ENCODE results near the gene SLC9A9.
A peak's percentile ranks its signal among the peaks of the same experiment; 100 is the strongest.

Gene SLC9A9

DNA sequence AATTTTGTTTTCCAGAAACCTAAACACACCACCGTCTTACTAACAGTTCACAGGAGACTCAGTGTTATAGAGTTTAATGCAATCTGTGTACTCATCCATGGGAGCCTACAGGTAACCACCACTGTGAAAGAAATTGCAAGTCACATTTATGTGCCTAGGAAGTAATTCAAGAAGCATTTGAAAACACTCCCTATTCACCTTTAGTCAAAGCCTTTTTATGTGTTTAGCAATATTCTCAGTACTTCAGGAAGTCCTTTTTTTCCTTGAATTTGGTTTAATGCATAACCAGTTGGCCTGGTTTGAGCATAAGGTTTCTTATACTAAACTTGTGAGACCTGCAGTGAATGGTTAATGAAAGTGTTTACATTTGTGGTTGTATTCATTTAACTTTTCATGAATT lies 382.6 kb downstream of the SLC9A9 start:
- TF ChIP-seq, protein P1, sequence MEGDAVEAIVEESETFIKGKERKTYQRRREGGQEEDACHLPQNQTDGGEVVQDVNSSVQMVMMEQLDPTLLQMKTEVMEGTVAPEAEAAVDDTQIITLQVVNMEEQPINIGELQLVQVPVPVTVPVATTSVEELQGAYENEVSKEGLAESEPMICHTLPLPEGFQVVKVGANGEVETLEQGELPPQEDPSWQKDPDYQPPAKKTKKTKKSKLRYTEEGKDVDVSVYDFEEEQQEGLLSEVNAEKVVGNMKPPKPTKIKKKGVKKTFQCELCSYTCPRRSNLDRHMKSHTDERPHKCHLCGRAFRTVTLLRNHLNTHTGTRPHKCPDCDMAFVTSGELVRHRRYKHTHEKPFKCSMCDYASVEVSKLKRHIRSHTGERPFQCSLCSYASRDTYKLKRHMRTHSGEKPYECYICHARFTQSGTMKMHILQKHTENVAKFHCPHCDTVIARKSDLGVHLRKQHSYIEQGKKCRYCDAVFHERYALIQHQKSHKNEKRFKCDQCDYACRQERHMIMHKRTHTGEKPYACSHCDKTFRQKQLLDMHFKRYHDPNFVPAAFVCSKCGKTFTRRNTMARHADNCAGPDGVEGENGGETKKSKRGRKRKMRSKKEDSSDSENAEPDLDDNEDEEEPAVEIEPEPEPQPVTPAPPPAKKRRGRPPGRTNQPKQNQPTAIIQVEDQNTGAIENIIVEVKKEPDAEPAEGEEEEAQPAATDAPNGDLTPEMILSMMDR (IDR thresholded peaks at IDR 0.05; ENCODE audit: extremely low read depth, missing control alignments): no peak
- DNase-seq (ENCODE audit: low spot score): no peak

DNA sequence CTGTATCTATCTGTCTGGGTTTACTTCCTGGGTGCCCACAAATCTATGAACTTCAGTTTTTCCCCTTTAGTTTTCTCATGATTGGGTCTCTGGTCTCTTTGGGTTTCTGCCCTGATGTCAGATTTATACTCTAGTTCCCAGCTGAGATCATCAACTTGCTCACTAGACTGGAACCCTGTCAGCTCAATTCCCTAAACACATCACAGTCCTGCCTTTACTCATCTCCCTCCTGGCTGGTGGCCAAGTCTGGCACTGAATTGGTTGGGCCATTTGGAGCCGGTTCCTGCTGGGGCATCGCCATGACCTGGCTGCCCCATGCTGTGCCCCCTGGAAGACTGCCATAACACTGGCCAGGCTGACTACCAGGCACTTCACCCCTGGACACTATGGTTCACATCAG lies 383.4 kb downstream of the SLC9A9 start:
- DNase-seq (ENCODE audit: low spot score): no peak
- TF ChIP-seq, protein P1 (IDR thresholded peaks at IDR 0.05; ENCODE audit: extremely low read depth, missing control alignments): no peak

DNA sequence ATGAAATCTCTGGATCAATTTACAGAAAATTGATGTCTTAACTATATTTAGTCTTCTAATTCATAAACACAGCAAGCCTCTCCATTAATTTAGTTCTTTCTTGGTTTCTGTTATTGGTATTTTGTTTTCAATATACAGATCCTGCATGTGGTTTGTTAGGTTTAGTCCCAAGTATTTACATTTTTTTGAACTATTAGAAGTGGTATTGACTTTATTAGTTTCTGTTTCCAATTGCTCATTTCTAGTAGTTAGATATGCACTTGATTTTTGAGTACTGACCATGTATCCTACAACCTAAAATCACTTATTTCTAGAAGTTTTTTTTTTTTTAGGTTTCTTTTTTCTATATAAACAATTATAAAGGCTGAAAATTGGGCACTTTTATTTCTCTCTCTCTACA lies 392.8 kb downstream of the SLC9A9 start:
- DNase-seq (ENCODE audit: low spot score): no peak
- TF ChIP-seq, protein P1 (IDR thresholded peaks at IDR 0.05; ENCODE audit: extremely low read depth, missing control alignments): no peak

DNA sequence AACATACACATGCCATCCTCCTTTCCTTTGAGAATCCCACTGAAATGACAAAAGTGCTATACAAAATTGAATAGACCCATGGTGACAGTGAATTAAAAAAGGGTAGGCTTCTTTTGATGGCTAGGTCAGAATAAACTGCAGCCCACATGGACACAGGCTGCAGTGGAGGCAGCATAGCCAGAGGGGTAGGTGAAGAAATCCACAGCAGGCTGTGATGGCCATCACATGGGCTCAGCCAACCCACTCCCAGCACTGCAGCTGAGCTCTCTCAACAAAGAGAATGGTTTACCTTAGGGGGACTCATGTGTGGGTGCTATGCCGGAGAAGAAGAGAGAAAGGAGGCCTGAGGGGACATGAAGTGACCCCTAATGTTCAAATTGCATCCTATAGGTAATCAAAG lies 397.6 kb downstream of the SLC9A9 start:
- TF ChIP-seq, protein P1 (IDR thresholded peaks at IDR 0.05; ENCODE audit: extremely low read depth, missing control alignments): no peak
- DNase-seq (ENCODE audit: low spot score): no peak

DNA sequence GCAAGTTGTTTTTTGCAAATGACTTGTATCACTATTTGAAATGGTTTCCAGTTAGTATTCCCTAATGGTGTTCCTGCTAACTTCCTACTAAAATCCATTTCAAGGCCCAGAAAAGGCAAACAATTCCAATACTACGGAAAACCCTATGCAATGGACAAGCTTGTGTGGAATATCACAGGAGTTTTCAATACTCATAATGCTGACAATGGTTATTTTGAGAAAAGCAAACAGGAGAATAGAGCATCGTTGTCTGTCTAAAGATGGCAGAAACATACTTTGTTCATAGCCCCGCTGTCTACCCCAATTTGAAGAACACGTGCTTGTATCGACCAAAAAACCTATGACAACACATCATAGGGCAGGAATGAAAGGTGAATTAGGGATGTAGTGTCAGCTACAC lies 400.8 kb downstream of the SLC9A9 start:
- TF ChIP-seq, protein P1 (IDR thresholded peaks at IDR 0.05; ENCODE audit: extremely low read depth, missing control alignments): no peak

DNA sequence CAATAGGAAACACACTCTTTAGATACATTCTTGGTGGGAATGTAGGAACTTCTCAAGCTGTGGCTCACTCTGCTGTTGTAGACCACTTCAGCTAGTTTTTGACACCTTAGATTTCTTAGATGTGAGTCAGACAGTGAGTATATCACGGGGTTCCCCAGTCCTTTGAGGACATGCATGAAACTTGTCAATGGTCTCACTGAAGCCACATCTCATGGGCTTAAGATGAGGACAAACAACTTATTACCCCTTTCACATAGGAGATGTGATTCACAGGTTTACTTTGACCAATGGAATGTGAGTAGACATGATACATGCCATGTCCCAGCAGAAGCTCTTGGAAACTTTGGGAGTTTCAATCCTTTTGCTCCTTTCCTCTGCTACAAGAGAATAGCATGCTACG lies 403.1 kb downstream of the SLC9A9 start:
- TF ChIP-seq, protein P1 (IDR thresholded peaks at IDR 0.05; ENCODE audit: extremely low read depth, missing control alignments): no peak
- DNase-seq (ENCODE audit: low spot score): peak; percentile 50

More for the DNA sequence above, 400.8 kb downstream of the SLC9A9 start:
- no peak for DNase-seq (ENCODE audit: low spot score)

DNA sequence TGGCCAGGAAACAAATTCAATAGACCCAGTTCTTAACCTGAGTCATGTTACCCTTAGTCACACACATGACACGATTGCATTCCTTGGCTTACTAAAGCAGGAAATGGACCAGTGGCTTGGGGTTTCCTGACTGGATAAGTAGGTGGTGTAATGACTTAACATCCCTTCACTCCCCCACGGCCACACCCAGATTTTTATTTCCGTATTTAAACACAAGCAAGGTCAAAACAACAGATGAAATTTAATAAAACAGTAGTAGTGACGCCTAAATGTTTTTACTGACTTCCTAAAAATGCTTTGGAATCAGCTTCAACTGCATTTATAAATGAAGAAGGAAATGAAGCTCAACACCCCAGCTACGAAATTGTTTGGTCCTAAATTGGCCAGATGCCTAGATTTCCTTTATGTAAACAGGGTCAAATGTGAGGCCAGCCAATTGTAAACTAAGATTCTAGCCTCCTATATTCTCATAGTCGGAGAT lies 404.4 kb downstream of the SLC9A9 start:
- TF ChIP-seq, protein P1 (IDR thresholded peaks at IDR 0.05; ENCODE audit: extremely low read depth, missing control alignments): no peak
- DNase-seq (ENCODE audit: low spot score): no peak

Measured in GM20000 (cell line).